GM19099 (cell line): ENCODE measurements around the gene ANGPTL2.

Experiments used
- POLR2A ChIP-seq: IDR thresholded peaks from 3 replicates; pipeline ENCODE4 v1.6.1; 2011; ENCODE audit warnings: low read depth; ENCODE audit not compliant: insufficient read length; ENCODE audit errors: extremely low read depth

The ANGPTL2 gene, protein sequence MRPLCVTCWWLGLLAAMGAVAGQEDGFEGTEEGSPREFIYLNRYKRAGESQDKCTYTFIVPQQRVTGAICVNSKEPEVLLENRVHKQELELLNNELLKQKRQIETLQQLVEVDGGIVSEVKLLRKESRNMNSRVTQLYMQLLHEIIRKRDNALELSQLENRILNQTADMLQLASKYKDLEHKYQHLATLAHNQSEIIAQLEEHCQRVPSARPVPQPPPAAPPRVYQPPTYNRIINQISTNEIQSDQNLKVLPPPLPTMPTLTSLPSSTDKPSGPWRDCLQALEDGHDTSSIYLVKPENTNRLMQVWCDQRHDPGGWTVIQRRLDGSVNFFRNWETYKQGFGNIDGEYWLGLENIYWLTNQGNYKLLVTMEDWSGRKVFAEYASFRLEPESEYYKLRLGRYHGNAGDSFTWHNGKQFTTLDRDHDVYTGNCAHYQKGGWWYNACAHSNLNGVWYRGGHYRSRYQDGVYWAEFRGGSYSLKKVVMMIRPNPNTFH

DNA sequence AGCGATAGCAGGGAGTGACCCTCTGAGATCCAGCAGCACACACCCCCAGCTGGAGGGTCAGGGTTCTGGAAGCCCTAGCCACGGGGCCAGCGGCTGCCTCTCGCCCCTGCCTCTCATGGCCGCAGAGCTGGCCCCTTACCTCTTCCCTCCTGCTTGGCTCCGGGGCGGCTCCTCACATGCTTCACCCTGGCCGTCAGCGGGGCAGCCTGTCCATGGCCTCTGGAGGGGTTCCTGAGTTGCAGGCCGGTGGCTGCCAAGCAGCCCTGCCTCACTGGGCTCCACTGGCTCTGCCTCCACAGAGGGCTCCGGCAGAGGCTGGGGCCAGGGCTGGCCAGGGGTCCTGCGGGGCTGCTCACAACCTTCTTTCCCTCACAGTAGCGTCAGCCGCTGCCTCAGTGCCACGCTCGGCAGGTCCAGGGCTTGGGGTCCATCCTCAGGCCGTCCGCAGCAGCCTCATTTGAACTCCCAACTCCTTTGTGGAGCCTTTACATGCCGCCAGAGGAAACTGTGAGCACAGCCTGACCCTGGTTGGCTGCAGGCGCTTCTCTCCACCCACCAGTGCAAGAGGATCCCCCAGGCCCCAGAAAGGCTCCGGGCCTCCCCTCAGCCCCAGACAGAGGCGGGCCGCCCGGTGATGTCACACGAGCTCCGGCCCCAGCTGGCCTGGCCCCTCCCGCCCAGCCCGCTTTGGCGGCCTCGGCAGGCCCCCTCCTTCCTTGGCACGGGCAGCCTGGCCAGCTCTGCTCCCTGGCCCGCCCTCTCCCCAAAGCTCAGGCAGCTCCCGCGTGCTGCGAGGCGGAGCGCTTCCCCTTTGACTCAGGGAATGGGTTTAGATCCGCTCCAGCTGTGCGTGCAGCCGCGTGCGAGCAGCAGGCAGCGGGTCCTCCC lies at the start of gene ANGPTL2:
TSS of gene ANGPTL2 (minus strand) at position 460 of the 888 bp plus-strand sequence. CDS start 13,904 bp downstream, outside the sequence.
- no peak for TF ChIP-seq POLR2A

DNA sequence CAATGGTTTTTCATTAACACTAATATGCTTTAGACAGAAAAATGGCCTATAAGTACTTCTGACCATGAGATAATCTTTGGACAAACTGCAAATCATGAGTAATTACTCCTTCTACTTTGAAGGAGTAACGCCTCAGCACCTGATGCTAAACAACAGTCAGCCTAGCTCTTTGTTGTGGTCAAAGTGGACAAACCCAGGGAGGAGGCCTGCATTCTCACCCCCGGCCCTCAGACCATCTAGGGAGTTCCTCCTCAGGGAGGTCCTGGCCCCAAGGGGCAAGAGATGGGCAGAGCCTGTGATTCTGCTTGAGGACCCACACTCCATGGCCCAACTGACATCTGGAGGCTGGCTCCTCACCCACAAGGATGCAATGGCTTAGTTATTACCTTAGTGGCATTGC lies 48.2 kb upstream of the ANGPTL2 start:
- TF ChIP-seq POLR2A, result no peak

DNA sequence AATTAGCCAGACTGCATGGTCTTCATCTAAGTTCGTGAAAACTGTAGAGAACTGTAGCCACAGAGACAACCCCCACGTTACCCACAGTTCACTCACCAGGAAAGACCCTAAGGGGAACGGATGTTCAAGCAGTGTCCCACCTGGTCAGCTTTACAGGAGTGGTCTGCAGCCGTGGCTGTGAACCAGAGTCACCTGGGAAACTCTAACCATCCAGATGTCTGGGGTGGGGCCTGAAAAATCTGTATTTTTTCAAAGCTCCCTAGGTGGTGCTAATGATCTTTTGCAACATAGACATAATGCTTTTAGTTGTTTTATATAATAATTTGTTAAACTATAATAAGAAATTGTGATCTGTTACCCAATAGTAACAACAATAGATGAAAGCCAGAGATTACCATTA lies 47.7 kb upstream of the ANGPTL2 start:
- TF ChIP-seq POLR2A, result no peak

DNA sequence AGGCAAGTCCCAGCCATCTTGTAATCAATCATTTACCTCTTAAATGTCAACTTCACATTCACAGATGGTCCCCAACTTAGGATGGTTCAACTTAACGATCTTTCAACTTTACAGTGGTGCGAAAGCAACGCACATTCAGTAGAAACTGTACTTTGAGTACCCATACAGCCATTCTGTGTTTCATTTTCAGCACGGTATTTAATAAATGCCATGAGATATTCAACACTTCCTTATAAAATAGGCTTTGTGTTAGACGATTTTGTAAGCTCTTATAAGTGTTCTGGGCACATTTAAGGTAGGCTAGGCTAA lies 47.1 kb upstream of the ANGPTL2 start:
- no peak for TF ChIP-seq POLR2A

DNA sequence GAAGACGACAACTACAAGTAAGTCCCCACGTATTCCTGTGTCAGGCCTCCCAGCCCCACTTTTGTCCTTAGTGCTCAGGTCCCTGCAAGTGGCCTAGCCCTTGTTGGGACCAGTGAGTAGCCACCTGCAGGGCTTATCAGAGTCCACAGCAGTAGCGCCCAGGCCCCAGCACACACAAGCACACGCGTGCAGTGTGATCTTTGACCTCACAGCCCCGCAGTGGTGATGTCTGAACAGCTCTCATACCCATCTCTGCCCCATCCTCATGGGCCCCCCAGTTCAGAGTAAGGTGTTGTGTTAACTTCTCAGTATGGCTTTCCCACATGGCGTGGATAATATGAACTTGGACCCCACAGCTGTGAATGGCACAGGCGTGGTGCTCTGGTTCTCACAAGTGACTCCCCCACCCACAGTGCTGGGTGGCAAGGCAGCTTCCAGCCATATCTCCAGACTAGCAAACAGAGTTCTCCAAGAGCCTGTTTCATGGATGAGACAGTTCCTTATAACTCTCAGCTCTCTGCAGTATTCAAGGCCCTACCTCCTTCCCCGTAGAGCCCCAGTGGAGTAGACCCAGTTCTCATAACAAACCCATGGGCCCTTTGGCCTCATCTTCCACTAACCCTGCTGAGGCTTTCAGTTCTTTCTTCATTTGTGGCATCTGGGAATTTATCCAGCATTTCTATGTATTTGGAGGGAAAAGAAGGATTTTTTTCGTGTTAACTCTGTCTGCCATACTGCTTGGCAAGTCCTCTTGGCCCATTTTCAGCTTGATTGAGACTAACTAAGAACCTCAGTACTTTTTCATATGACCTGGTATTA lies 46.5 kb upstream of the ANGPTL2 start:
- no peak for TF ChIP-seq POLR2A

DNA sequence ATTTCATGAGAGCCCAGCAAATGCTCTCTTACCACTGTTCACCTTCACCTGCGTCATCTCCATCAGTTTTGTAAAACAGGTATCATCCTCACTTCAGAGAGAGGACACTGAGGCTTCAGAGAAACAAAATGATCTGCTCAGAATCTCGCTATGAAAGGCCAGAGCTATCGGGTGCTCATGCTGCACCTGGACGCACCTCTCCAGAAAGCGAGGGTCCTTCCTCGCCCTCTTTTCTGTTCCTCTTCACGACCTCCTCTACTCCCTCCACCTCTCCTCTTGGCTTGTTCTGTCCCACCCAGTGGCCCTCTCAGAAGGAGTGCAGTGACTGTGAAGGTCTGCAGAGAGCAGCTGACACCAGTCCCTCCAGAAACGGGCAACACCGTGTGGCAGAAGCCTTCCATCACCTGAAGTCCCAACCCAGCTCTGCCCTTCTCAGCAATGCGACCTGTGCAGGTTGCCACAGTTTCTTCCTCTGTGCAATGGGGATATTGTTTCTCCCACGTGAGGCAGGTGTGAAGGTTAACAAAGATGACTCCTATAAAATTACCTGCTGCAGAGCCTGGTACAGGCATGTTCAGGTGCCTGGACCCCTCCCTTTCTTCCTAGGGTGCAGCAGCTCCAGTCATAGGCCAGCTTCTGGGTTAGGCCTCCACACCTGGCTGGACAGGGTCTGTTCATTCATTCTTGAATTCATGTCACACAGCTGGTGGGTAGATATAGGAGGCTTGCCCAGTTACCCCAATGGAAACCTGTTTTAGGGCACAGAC lies 45.3 kb upstream of the ANGPTL2 start:
- TF ChIP-seq POLR2A, result no peak

DNA sequence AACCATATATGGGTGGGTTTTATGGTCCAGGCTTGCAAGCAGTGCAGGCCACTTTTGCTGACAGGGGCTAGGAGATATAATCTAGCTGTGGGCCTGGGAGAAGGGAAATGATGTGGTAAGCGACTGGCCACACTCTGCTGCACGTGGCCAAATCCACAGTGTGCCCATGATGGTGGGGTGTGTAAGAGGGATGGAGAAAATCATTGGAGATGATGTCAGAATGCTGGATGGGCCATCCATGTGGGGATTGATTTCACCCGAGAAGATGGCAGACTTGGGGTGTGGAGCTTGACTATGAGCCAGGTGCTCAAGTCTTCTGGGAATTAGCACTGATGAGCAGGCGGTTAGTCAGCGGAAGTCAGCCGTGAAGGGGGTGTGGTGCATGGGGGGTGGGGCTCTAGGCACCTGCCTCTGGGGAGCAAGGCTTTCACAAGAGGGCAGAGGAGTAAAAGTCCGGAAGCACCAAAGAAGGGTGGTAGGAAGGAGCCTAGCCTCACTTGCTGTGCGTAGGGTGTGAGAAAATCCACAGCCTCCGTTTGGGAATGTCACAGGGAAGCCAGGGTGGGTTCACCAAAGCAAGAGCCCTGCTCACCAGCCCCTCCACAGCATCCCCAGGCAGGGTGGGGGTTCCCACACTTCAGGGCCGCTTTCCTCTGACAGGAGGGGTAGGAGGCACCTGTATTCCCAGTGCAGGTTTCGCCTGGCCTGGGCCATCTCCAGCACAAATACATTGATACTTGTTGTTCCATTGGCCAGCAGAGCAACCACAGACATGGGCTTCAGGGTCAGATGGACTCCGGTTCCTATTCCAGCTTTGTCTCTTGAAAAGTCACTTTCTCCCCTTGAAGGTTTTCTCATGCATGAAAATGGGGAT lies 44.5 kb upstream of the ANGPTL2 start:
- TF ChIP-seq POLR2A, result no peak

DNA sequence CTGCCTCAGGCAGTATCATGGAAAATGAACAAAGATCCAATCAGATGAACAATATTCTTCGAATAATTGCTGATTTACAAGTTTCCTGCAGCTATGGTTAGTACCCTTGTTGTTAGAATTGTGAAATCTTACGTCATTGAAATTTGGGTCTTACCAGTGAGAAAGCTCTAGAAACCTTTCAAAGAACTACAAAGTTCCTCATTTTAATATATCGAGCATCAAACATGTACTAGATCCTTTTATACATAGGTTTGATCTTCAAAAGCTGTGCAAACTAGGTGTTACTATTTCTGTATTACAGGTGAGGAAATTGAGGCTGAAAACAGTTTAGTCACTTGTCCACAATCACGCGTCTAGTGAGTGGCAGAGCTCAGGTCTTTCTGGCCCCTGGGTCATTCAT lies 43.7 kb upstream of the ANGPTL2 start:
- TF ChIP-seq POLR2A, result no peak

DNA sequence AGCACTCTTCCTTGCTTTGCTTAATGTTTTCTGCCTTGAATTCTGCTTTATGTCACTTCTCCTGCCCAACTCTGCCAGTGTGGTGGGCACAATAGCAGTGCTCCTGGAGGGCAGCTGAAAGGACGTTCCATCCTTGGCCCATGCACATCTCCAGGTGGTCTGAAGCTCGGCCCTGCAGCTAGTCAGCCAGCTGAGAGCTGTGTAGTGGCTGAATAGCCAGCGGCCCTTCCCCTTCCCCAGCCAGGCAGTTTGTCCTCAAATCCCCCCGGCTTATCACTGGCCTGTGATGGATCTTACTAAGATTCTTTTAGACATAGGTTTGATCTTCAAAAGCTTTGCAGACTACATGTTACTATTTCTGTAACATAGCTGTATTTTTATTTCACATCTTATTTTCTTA lies 42.7 kb upstream of the ANGPTL2 start:
- TF ChIP-seq POLR2A, result no peak

DNA sequence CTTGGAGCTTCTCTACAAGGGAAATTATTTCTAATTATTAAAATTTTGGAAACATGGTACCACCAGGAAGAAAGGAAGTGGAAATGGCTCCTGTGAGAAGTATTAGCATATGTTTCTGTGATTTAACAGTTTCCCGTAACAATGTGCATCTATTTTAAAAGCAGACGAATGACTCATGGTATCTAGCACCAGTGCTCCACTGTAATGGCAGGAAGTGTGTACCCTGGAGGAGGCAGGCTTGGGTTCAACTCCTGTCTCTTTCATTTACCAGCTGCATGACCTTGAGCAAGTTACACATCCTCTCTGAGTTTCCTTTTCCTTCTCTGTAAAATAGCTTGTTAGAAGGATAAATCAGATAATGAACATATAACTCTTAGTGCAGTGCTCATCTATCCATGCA lies 41.0 kb upstream of the ANGPTL2 start:
- TF ChIP-seq POLR2A, result no peak

DNA sequence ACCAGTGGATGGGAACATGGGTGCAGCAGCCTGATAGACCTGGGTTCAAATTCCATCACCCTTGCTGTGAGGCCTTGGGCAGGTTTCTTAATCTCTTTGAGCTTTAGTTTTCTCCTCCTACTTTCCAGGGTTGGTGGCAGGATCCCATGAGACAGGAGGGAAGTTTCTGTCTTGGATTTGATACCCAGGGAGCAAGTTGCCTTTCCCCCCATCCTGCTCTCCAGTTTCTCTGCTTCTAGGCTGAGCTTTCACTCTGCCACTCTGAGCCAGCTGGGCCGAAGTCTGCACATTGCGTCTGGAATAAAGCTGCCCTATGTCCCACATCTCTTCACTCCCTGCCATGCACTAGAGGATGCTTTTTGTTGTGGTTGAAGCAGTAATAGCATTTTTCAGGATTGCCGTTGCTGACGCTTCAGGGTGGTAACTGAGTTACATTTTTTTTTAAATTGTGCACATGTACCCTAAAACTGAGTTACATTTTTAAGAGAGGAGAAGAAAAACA lies 40.5 kb upstream of the ANGPTL2 start:
- TF ChIP-seq POLR2A, result no peak

DNA sequence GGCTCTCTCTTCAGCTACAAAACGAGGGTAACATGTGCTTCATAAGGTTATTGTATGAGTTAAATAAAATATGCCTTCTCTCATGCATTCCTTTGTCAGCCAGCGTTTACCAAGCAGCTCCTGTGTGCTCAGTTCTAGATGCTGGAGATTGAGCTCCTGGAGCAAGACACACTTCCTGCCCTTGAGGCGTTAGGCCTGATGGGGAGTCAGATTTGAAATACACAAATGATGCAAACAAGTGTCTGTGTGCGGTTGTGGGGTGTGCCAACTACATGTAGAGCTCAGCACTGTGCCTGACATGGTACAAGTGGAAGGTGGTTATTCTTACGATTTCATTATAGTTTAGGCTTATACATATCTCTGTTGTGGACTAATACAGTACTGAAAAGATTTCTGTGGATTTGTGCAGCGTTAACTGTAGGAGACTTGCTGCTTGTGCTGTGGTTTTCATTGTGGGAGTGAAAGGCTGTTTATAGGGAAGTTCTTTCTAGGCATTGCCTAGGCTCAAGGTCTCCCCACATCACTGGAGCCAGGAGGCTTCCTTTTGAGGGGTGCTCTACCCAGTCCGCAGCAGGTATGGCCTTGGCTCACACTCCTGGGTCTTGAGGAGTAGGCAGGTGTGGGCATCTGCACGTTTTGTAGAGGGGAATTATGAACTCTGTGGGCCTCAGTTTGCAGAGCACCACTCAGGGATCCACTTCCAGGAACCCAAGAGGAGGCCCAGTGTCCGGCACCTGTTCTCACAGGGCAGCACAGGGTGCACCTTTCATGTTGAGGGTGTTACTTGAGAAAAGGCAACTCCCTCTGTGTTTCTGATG lies 39.8 kb upstream of the ANGPTL2 start:
- no peak for TF ChIP-seq POLR2A

DNA sequence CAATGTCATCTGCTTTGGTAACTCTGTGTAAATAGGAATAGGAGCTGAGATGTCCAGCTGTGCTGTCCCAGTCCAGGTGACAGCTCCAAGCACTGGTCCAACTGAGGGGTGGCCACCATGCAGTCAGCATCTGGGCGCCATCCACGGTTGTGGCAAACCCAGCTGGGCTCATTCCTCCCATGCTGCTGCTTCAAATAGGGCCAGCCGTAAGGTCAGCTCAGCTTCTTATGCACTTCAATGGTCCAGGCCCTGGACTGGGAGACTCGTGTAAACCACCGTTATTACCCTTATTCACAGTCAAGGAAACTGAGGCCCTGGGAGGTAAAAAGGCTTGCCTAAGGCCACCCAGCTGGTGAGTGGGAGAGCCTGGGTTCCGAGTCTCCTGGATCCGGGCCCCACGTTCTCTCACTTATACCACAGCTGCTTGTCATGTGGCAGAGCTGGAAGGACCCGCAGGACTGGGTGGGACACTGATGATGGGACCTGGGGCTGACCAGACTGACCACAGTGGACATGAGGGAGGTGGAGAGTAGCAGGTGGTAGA lies 38.7 kb upstream of the ANGPTL2 start:
- TF ChIP-seq POLR2A, result no peak
